Heart left ventricle (tissue), 13 donors: ENCODE measurements around the gene EIF4B.

ENCODE experiments used
- CTCF ChIP-seq, 12 donors: fragments of 200-600 bp; sonication (generic) in 4 of 12; IDR thresholded peaks; one replicate each; pipeline versions ENCODE4 v1.5.0 to v1.8.0; 2018 to 2022; ENCODE audit warnings: antibody characterized with exemption in 12 of 12, mild to moderate bottlenecking in 5 of 12
- POLR2A ChIP-seq, 2 donors: fragments of 450-650 bp; IDR thresholded peaks; one replicate each; pipeline ENCODE4 v1.6.1; 2017; ENCODE audit warnings: antibody characterized with exemption in 2 of 2, mild to moderate bottlenecking in 2 of 2, moderate library complexity in 2 of 2
- donor health status: ischemic (EF 13 %, LVEDD 7.1; RV severe dilation, severe dysfunction).
- donor health status: DM: no; HTN: yes; CAD: no.
- donor health status: DM: no; HTN: no; CAD: no.
- donor health status: ischemic (EF 25% LVEDD 6.9; RV normal size, moderate dysfunction).
- donor health status: ischemic (EF 25% LVEDD 5.7; RV mildly dilated, moderate dysfunction).
- donor health status: ischemic (EF 35%, LVEDD 5.7; RV mildly dilated, moderate dysfunction).
- donor health status: nonischemic (EF 11% LVEDD 7.7; RV severe dilation, severe dysfunction).
- donor health status: DM: yes; HTN: yes; CAD: no.
- donor health status: PGD.
- donor health status: ischemic (EF 29% LVEDD 5.4; RV normal size, mild dysfunction).
- donor health status: nonischemic (EF 23%, LVEDD 6.1; RV moderate dilation, normal function).

GRCh38 chr12:52980650-52981423 lies 25.4 kb upstream of the EIF4B start:
- TF ChIP-seq CTCF (IDR thresholded peaks at IDR 0.05) (peak; percentile 88 to 99 (median 96)), POLR2A (IDR thresholded peaks at IDR 0.05) (no peak)
